NCI-H2029 treated with DMSO at 0.1 percent for 48 hours (cell line): ENCODE data around the gene CALN1.
"Not testable (repeated sequence)": the region's sequence is repeated elsewhere in the genome, so short reads cannot be mapped to it uniquely, and the experiment has no call there.

Experiments
- DNase-seq: peaks from one replicate; lab custom pipeline; 2025; lab: John Stamatoyannopoulos, UW

The CALN1 gene

DNA sequence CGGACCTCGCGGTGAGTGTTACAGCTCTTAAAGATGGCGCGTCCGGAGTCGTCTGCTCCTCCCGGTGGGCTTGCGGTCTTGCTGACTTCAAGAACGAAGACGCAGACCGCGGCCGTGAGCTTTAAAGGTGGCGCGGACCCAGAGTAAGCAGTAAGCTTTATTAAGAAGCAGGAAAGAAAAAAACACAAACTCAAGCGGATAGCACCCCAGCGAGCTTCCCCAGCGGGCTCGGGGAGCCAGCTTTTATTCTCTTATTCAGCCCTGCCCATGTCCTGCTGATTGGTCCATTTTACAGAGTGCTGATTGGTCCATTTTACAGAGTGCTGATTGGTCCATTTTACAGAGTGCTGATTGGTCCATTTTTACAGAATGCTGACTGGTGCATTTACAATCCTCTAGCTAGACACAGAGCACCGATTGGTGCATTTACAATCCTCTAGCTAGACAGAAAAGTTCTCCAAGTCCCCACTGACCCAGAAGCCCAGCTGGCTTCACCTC lies at the start of gene CALN1:
Gene CALN1, minus strand, starts transcription at position 218 of the 498 bp plus-strand sequence.
- DNase-seq, result not testable (repeated sequence)

DNA sequence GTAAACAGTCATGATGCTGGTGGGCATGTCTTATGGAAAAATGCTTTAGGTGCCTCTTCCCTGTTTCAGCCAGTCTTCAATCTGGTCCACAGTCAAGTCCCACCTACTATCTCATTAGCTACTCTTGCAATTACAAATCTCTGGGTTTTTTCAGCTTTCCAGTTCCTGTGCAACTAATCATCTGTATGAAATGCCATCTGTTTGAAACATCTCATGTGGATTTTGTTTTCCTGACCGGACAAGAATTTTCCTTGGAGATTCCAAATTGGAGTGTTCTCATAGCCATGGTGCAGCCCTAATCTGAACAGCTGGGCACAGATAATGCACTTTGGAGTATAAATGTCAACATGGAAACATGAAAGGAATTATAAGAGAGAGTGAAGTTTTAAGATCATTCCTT lies 41.3 kb upstream of the CALN1 start:
- DNase-seq, result no peak

DNA sequence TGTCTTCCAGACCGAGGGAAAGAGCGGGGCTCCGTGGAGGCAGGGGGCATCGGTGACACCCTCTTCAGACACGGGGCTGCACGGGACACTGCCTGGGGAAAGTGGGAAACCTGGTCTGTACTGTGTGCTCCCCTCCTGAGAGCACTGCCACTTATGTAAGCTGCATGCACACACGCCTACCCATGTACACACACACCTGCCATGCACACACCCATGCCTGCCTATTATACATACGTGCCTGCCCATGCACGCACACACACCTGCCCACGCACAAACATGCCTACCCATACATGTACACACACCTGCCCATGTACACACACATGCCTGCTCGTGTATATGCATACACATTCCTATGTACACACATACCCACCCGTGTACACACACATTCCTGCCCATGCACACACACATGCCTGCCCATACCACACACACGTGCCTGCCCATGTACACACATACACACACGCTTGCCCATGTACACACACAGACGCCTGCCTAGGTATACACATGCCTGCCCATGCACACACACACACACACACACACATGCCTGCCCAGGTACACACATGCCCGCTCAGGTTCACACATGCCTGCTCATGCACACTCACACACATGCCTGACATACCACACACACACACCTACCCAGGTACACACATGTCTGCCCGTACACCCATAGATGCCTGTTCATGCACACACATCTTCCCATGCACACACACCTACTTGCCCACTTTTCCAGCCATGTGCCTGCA lies 35.5 kb upstream of the CALN1 start:
- no peak for DNase-seq

DNA sequence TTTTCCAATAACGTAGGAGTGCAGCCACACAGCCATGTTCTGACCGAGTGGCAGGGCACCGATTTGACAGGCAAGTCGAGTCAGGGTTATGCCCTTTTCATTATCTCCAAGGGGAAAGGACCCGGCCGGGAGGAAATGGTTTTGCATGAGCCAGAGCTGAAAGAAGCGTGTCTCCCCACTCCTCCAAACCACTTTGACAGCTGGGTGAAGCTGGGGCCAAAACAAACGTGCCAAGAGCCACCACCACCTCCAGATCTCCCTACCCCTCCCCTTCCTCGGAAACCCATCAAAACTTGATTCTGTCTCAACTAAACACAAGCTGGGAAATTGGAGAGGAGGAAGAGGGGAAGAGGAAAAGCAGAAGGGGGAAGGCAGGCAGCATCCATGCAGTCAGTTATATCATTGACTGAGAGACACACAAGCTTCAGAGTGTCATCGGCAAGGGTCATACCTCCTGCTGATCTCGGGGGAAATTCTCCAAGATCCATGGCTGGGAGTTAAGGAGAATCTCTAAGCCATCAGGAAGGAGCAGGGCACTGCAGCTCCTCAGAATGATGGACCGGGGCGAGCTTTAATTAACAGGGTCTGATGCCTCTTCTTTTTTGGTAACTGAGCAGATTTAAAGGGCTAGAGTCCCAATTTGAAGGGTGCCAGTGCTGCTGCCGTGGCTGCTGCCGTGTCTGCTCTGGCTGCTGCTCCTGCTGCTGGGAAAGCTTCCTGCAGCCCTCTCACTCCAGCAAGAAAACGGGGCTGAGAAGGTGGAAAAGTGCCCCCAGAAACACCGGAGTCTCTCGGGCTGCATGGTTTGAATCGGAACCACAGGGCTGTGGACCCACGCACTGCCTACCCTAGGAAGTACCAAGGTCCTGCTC lies 34.7 kb upstream of the CALN1 start:
- no peak for DNase-seq

DNA sequence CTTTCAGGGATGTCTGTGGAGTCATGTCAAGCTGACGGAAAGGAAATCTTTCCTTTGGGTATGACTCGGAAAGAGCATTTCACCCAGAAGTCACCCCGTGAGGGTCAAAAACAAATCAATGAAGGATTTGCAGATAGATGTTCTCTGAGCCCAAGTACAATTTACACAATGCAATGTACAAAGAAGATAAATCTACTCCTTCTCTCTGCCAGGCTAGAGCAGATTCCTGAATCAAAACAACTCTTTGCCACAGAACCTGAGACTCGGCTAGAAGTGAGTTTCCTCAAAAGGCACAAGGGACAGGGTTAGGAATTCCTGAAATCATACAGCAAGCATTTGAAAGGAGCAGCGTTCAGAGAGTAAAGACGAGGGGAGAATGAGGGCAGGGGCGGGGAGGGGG lies 34.0 kb upstream of the CALN1 start:
- DNase-seq, result no peak

DNA sequence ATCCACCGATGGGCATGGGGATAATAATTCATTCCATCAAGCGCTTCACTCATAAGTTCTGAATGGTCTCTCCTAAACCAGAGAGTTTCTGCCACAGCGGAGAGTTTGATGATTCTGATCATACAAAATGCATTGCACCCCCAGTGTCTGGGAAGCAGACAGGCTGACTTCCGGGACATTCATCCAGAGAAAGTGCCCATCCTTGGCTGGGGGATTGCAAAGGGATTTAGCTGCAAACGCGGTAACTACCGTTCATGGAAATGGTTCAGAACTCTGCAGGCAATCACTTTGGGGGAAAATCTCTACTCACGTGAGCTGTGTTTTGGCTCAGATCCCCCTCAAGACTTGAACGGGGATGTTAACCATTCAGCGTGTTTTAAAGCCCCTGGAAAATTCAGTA lies 33.4 kb upstream of the CALN1 start:
- no peak for DNase-seq

DNA sequence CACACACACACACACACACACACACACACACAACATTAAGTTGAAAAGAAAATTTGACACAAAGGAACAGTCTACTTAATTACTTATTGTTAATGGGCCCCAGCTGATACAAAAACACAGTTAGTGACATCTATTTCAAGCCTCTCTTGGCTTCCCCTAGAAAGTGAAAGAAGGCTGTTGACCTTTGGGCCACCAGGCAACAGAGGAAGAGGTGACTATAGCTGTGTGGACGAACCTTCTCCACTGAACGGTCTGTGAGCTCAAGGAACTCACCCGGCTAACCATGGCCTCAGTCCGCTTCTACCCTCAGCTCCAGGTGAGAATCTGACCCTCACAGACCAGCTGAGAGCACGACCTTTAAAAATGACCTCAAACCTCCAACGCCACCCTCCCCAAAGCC lies 32.9 kb upstream of the CALN1 start:
- DNase-seq, result no peak

DNA sequence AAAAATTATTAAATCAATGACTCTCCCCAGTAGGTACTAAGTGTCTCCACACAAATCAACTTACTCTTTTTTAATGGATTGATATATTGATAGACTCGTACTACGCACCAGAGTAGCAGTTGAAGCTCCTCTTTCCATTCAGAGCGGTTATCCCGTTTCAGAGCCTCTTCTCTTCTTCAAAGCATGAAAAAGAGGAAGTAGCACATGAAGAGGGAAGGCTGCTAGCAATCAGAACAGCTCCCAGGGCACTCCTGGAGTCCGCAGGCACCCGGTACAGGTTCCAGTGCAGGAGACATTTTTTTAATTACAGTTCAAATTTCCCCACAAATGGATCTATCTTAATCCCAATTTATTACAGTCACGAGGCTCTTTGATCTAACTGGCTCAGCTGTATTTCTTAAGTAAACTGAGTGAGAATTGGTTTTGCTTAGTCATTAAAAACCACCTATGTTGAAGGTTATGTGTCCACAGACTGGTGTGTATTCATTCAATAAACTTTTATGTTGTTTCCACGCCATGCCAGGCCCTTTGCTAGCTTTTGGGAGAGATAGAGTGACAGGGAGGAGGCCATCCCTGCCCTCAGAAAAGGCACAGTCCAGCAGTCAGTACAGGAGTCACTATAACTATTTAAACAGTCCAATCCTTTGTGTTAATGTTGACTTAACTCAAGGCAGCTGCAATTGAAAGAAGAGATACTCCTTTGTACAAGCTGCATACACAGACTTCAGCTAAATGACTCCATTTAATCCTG lies 32.1 kb upstream of the CALN1 start:
- DNase-seq, result peak; percentile 50

DNA sequence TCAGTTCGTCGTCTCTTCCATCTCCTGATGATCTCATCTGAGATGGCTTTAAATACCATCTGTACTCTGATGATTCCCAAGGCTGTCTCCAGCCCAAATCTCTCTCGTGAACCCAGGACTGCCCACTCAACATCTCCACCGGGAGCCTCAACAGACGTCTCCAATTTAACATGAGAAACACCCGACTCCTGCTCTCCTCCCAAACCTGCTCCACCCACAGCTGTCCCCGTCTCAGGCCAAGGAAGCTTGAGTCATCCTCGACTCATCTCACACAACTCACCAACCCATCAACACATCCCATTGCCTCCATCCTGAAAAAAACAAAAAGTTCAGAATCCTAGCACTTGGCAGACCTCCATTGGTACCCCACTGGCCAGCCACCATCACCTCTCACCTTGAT lies 29.7 kb upstream of the CALN1 start:
- DNase-seq, result no peak

DNA sequence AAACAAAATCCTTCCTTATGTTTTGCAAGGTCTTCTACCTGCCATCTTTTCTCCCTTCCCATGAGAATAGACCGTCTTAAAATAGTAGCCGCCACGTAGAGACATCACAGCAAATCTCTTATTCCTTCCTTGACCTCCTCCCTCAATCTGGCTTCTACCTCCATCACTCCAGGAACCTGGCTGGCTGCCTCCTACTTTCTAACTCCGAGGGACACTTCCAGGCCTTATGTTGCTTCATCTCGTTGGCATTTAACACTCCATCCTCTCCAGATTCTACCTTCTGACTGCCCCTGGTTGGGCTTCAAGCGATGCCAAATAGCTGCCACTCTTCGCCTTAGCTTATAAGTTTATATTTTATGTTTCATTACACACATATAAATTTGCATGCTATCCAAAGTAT lies 26.4 kb upstream of the CALN1 start:
- DNase-seq, result no peak

DNA sequence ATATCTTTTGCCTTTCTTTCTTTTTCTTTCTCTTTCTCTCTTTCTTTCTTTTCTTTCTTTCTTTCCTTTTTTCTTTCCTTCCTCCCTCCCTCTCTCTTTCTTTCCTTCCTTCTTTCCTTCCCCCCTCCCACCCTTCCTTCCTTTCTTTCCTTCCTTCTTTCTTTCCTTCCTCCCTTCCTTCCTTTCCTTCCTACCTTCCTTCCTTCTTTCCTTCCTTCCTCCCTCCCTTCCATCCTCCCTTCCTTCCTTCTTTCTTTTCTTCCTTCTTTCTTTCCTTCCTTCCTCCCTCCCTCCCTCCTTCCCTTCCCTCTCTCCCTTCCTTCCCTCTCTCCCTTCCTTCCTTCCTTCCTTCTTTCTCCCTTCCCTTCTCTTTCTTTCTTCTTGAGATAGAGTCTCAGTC lies 25.5 kb upstream of the CALN1 start:
- no peak for DNase-seq

DNA sequence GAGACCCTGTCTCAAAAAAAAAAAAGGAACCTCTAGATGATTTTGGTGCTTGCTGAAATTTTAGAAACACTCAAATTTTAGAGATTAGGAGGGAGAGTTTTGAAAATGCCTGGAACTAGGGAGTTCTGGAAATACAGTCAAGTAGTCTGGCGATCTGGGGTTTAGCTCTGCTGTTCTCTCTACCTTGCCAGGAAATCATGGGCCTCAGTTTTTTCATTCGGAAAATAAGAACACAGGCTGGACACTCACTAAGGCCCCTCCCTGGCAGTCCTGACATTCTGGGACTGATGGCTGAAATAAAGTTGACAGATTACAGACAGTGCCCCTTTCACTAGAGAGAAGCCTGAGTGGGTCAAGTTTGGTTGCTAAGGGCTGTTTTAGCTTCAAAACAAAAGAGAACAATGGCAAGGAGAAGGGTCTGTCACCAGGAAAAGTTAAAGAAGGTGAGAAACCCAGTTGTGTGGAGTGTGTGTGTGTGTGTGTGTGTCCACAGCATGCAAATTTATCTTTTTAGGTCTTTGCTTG lies 25.0 kb upstream of the CALN1 start:
- no peak for DNase-seq

DNA sequence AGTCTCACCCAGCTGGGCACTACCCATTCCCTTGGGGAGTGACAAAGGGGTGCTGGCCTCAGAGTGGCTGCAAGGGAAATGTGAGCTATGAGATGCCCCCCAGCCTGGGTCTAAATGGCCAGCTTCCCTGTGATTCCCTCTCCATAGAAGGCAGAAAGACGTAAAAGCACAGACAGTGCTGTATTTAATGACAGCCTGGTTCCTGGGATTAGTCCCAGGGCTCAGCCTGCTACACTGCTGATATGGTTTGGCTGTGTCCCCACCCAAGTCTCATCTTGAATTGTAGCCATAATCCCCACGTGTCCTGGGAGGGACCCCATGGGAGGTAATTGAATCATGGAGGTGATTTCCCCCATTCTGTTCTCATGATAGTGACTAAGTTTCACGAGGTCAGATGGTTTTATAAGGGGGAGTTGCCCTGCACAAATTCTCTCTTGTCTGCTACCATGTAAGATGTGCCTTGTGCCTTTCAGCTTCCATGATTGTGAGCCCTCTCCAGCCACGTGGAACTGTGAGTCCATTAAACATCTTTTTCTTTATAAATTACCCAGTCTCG lies 23.9 kb upstream of the CALN1 start:
- no peak for DNase-seq

DNA sequence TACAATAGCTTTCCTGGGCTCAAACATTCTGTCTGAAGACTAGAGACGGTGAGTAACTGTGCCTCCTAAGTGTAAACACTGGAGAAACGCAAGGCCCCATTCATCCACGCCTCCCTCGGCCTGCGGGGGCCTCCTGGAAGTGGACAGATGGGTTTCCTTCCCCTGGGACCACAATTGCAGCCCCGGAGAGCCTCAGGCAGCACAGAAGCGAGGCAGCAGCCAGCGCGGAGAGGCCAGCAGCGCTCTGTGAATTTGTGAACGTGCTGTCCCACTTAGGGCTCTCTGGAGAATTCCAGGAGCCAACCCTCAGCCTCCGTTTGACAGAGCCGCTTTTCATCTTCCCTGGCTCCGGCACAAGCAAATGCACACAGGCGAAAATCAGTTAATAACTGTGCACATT lies 23.2 kb upstream of the CALN1 start:
- no peak for DNase-seq

DNA sequence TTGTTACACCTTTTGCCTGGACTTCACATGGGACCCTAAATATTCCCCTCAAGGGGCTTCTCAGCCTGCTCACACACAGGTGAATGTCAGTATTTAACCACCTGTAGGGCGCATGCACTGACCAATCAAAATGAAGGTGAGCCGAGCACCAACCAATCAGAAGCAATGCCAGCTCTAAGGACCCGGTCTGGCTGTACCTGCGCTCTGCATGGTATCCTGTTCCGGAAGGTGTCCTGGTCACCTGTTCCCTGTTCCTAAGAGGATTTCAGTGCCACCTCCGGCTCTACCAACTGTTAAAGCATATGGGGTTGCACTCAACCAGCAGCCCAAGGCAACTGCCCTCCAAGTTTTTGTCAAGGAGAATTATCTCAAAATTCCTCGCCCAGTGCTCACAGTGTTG lies 18.4 kb upstream of the CALN1 start:
- DNase-seq, result no peak

DNA sequence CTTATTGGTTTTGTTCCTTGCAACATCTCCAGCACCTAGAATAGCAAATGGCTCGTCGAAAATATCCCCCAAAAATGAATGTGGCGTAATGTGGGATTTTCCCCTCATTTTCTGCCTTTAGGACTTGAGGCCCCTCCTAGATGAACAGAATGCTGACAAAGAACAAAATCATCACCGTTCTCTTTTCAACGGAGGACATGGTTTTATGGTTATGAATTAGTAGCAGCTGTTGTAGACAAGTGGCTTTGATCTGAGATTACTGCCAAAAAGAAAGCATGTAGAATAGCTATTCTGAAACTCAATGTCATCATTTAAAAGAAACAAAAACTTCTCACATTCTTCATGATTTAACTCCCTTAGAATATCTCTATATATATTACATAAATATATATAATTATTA lies 17.2 kb upstream of the CALN1 start:
- no peak for DNase-seq

DNA sequence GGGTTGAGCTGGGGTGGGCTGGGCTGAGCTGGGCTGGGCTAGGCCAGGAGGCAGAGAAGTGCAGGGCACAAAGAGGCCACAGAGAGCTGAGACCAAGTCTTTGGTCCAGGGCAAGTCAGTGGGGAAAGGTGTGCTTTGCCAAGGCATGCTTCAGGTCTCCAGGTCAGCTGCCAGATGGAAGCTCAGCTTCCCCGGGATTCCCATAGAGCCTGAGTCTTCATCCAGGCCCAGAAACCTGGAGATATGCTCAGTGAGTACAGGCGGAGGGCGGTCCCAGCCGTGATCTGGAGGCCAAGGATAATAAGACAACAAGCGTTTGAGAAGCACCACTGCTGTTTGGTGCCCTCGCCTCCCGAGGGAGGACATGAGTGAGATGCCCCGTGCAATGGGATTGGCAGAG lies 4.7 kb upstream of the CALN1 start:
- DNase-seq, result no peak

DNA sequence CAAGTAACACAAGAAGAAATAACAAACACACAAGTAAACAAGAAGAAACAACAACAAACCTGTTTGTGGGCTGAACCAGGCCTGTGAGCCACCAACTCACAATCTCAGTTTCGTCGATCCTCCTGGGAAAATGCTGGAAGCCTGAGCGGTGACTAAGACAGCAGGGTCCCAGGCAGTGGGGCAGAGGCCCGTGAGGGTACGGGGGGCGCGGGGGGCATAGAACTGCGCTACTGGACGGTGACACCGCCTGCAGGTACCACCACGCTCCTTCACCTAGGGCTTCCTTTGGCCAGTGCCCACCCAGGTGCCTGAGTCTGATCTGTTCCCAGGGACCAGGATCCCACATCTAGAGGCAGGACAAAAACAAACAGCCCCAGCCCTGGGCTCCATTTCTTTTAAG lies 3.4 kb upstream of the CALN1 start:
- DNase-seq, result no peak

DNA sequence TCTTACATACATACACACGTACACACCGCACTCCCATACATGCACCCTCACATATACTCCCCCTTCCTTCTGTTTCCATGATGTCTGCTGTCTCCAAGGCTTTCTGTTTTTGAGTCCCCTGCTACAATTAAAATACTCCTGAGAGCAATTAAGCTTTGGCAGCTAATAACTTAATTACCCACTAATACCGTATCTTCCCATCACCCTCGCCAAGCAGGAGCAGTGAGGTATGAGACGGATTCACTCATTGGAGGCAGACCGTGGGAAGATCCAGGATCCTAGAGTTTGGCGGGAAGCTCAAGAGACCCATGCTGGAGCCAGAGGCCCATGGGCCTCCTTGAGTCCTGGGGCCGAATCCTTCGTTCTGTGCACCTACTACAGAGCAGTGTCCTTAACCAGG lies 1.7 kb upstream of the CALN1 start:
- no peak for DNase-seq

DNA sequence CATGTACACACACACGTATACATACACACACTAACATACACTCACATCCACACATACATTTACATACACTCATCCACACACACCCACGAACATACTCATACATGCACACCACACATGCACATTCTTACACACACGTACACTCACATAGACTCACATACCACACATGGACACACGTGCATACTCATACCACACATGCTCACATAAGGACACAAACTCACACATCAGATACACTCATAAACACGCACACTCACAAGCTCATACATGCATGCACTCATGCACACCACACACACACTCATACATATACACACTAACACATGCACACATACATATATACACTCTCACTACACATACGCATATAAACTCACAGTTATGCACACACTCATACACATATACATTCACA lies 1.2 kb upstream of the CALN1 start:
- no peak for DNase-seq

DNA sequence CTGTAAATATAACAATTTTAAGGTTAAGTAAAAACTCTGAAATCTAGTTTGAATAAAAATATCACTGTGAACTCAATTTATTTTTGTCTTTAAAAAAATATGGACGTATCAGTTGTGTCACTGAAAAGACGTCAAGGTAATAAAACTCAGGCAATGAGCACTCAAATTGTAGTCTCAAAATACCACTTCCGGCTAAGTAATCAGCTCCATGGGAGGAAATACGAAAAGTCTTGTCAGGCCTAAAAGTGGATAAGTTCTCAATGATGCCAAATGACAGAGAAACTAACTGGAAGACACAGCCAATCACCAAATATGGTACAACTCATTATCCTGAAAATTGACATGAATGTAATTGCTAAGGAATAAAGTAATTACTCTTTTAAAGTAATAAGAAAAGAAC lies 719 bp downstream of the CALN1 start:
- no peak for DNase-seq

DNA sequence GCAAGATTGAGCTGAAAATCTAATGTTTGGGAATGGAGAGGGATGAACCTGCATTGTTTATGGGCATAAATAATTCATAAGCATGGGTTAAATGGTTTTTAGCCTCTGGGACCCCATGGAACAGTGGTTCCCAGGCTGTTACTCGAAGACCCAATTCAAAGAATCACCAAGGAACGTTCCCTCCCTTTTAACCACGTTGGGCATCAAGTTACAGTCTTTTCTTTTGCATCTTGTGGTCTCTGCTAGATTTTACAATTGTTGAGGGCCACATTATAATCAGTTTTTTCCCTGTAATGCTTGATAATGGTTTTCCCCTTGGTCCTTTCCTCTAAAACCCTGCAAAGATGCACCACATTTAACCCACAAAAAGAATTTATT lies 2.5 kb downstream of the CALN1 start:
- no peak for DNase-seq
